Upper lobe of left lung (tissue), 6 donors: ENCODE data around the gene FLYWCH2. TPM values are rescaled to one million over a fixed set of nuclear protein-coding genes. Genes with fewer than 3 reads are reported as not detected.

Source experiments
- total RNA-seq, 6 donors: library from RNA; depleted of rRNA in 4 of 6; stranded (reverse); fragments of >200 nt in 4 of 6; gene quantifications; one replicate each; pipeline versions ENCODE4 v1.1.0 to v1.2.1, GENCODE V29; 2016 to 2021
- donor health status: DM: no; HTN: no; CAD: no; lungs with moderate emphysema.
- donor health status: DM: no; HTN: yes; CAD: no; lungs with severe emphysema.

FLYWCH2 gene
- total RNA-seq, 6 donors from 2014 or later: 31.2 to 70.1 (median 39.7) TPM

Other genes starting within 250 kb of the FLYWCH2 start
- gene KCTD5, start 200.7 kb upstream of the FLYWCH2 start, total RNA-seq: 10 to 100 TPM; 25.7 to 45.5 (median 33.0) TPM
- 1 to 10 TPM in 5 of 6 donors, under 1 TPM in 1; 0.91 to 8.1 (median 1.8) TPM for gene PRSS27, start 163.0 kb upstream of the FLYWCH2 start, total RNA-seq
- 1,000 to 10,000 TPM in 2 of 6 donors, 100 to 1,000 TPM in 4; 317 to 3,815 (median 582) TPM for gene SRRM2, start 130.6 kb upstream of the FLYWCH2 start, total RNA-seq
- gene ELOB, start 105.9 kb upstream of the FLYWCH2 start, total RNA-seq: 100 to 1,000 TPM in 5 of 6 donors, 10 to 100 TPM in 1; 73.3 to 245 (median 145) TPM
- gene PRSS33, start 95.7 kb upstream of the FLYWCH2 start, total RNA-seq: under 1 TPM in 2 of 6 donors, not detected in 4; 0.20 to 0.92 TPM
- under 1 TPM in 2 of 6 donors, not detected in 4; 0.57 to 0.78 TPM for gene PRSS41, start 84.7 kb upstream of the FLYWCH2 start, total RNA-seq
- gene PRSS21, start 66.0 kb upstream of the FLYWCH2 start, total RNA-seq: 10 to 100 TPM in 3 of 6 donors, 1 to 10 TPM in 2, not detected in 1; 1.2 to 16.2 (median 14.5) TPM
- 1 to 10 TPM in 2 of 6 donors, under 1 TPM in 1, not detected in 3; 0.69 to 2.0 (median 1.2) TPM for gene ZG16B, start 52.9 kb upstream of the FLYWCH2 start, total RNA-seq
- gene PRSS22, start 25.0 kb upstream of the FLYWCH2 start, total RNA-seq: 10 to 100 TPM in 5 of 6 donors, 1 to 10 TPM in 1; 9.3 to 24.8 (median 16.6) TPM
- 100 to 1,000 TPM in 1 of 6 donors, 10 to 100 TPM in 5; 19.3 to 162 (median 43.4) TPM for gene FLYWCH1, start 28.7 kb downstream of the FLYWCH2 start, total RNA-seq
- gene KREMEN2, start 81.1 kb downstream of the FLYWCH2 start, total RNA-seq: not detected
- gene PAQR4, start 86.1 kb downstream of the FLYWCH2 start, total RNA-seq: 10 to 100 TPM in 2 of 6 donors, 1 to 10 TPM in 4; 5.2 to 13.5 (median 8.3) TPM
- 10 to 100 TPM in 1 of 6 donors, 1 to 10 TPM in 4, under 1 TPM in 1; 0.39 to 19.1 (median 5.4) TPM for gene PKMYT1, start 97.2 kb downstream of the FLYWCH2 start, total RNA-seq
- 1 to 10 TPM in 4 of 6 donors, under 1 TPM in 2; 0.57 to 5.9 (median 1.1) TPM for gene CLDN9, start 129.7 kb downstream of the FLYWCH2 start, total RNA-seq
- gene CLDN6, start 135.0 kb downstream of the FLYWCH2 start, total RNA-seq: 1 to 10 TPM in 1 of 6 donors, under 1 TPM in 2, not detected in 3; 0.30 to 1.9 (median 0.72) TPM
- 100 to 1,000 TPM in 1 of 6 donors, 10 to 100 TPM in 5; 37.7 to 431 (median 76.5) TPM for gene TNFRSF12A, start 137.2 kb downstream of the FLYWCH2 start, total RNA-seq
- 10 to 100 TPM; 28.3 to 85.1 (median 42.2) TPM for gene HCFC1R1, start 140.7 kb downstream of the FLYWCH2 start, total RNA-seq
- gene THOC6, start 140.8 kb downstream of the FLYWCH2 start, total RNA-seq: 10 to 100 TPM; 18.5 to 40.8 (median 33.1) TPM
- 10 to 100 TPM; 18.5 to 98.5 (median 35.0) TPM for gene BICDL2, start 153.7 kb downstream of the FLYWCH2 start, total RNA-seq
- 10 to 100 TPM; 10.0 to 41.4 (median 20.5) TPM for gene MMP25, start 163.3 kb downstream of the FLYWCH2 start, total RNA-seq
- 100 to 1,000 TPM in 3 of 6 donors, 10 to 100 TPM in 3; 31.4 to 220 (median 116) TPM for gene IL32, start 182.4 kb downstream of the FLYWCH2 start, total RNA-seq
- gene ZSCAN10, start 216.1 kb downstream of the FLYWCH2 start, total RNA-seq: 1 to 10 TPM in 1 of 6 donors, under 1 TPM in 3, not detected in 2; 0.17 to 1.0 (median 0.28) TPM
- gene ZNF205, start 229.4 kb downstream of the FLYWCH2 start, total RNA-seq: 10 to 100 TPM; 13.8 to 25.2 (median 16.8) TPM